WTC11 (cell line): ENCODE results near the gene SYNM. TPM values are rescaled to one million over a fixed set of nuclear protein-coding genes. Genes with fewer than 3 reads are reported as not detected.

Experiments used
- ATAC-seq: fragments of 200-7000 bp; cut with Tn5 transposase; 2 replicates; pipeline ENCODE4 v1.10.0; 2021; ENCODE audit warnings: mild to moderate bottlenecking, moderate library complexity
- CTCF ChIA-PET: fragments of 300-600 bp; sonication (Branson Sonifier 250); formaldehyde crosslinking; loops from one replicate; lab custom pipeline; 2021; ENCODE audit warnings: antibody characterized with exemption; lab: Charles Lee
- POLR2A ChIA-PET: fragments of 350-600 bp; sonication (Branson Sonifier 250); formaldehyde crosslinking; loops from one replicate; lab custom pipeline; 2021; ENCODE audit warnings: antibody characterized with exemption; lab: Charles Lee
- DNase-seq: peaks from one replicate; pipeline ENCODE4 v3.0.0; 2021; ENCODE audit warnings: low spot score
- H3K27ac Mint-ChIP-seq: 2 replicates; pipeline ENCODE4 v1.8.0; 2021; ENCODE audit warnings: mixed read lengths
- H3K27me3 Mint-ChIP-seq: 2 replicates; pipeline ENCODE4 v1.8.0; 2021; ENCODE audit warnings: low read depth, mild to moderate bottlenecking, moderate library complexity, mixed read lengths
- H3K36me3 Mint-ChIP-seq: 2 replicates; pipeline ENCODE4 v1.8.0; 2021; ENCODE audit warnings: mixed read lengths
- H3K4me1 Mint-ChIP-seq: 2 replicates; pipeline ENCODE4 v1.8.0; 2022; ENCODE audit warnings: mixed read lengths
- H3K4me3 Mint-ChIP-seq: 2 replicates; pipeline ENCODE4 v1.8.0; 2021; ENCODE audit warnings: mild to moderate bottlenecking, moderate library complexity, mixed read lengths
- H3K9me3 Mint-ChIP-seq: 2 replicates; pipeline ENCODE4 v1.8.0; 2021; ENCODE audit warnings: mixed read lengths
- AFF4 ChIP-seq: sonication (generic); formaldehyde crosslinking; IDR thresholded peaks from 2 replicates; pipeline ENCODE4 v1.8.1; 2023; ENCODE audit warnings: mild to moderate bottlenecking, missing genetic modification reagents, borderline replicate concordance
- ARID4B ChIP-seq: sonication (generic); formaldehyde crosslinking; IDR thresholded peaks from 2 replicates; pipeline ENCODE4 v1.8.0; 2023; ENCODE audit warnings: missing genetic modification reagents, mild to moderate bottlenecking, borderline replicate concordance
- CDX4 ChIP-seq: fragments of 250-450 bp; sonication (Bioruptor Pico); IDR thresholded peaks from 2 replicates; pipeline ENCODE4 v1.9.0; 2021; ENCODE audit warnings: moderate library complexity, mild to moderate bottlenecking, inconsistent platforms, borderline replicate concordance
- E2F1 ChIP-seq: sonication (generic); formaldehyde crosslinking; IDR thresholded peaks from 2 replicates; pipeline ENCODE4 v1.8.0; 2022; ENCODE audit warnings: mild to moderate bottlenecking, missing genetic modification reagents
- FOXK1 ChIP-seq: sonication (generic); formaldehyde crosslinking; IDR thresholded peaks from 2 replicates; pipeline ENCODE4 v1.8.0; 2022; ENCODE audit warnings: mild to moderate bottlenecking, moderate library complexity, missing genetic modification reagents
- HMGA2 ChIP-seq: fragments of 250-450 bp; sonication (Bioruptor Pico); IDR thresholded peaks from 2 replicates; pipeline ENCODE4 v1.4.0; 2021; ENCODE audit warnings: mild to moderate bottlenecking, moderate library complexity
- NR3C1 ChIP-seq: sonication (generic); formaldehyde crosslinking; conservative IDR thresholded peaks from 2 replicates; pipeline ENCODE4 v1.8.1; 2023; ENCODE audit warnings: low read depth, mild to moderate bottlenecking, missing genetic modification reagents
- PRDM15 ChIP-seq: sonication (generic); formaldehyde crosslinking; IDR thresholded peaks from 2 replicates; pipeline ENCODE4 v1.8.0; 2022; ENCODE audit warnings: missing genetic modification reagents
- PREB ChIP-seq: sonication (generic); formaldehyde crosslinking; IDR thresholded peaks from 2 replicates; pipeline ENCODE4 v1.8.1; 2022; ENCODE audit warnings: mild to moderate bottlenecking, missing genetic modification reagents, moderate library complexity, borderline replicate concordance
- SMAD4 ChIP-seq: sonication (generic); formaldehyde crosslinking; IDR thresholded peaks from 2 replicates; pipeline ENCODE4 v1.8.0; 2022; ENCODE audit warnings: mild to moderate bottlenecking, missing genetic modification reagents
- ZNF138 ChIP-seq: sonication (generic); formaldehyde crosslinking; conservative IDR thresholded peaks from 2 replicates; pipeline ENCODE4 v1.8.1; 2022; ENCODE audit warnings: mild to moderate bottlenecking, moderate library complexity, missing genetic modification reagents
- ZNF263 ChIP-seq: sonication (generic); formaldehyde crosslinking; IDR thresholded peaks from 2 replicates; pipeline ENCODE4 v1.8.1; 2022; ENCODE audit warnings: low read depth, mild to moderate bottlenecking, moderate library complexity, missing genetic modification reagents
- ZNF512 ChIP-seq: sonication (generic); formaldehyde crosslinking; IDR thresholded peaks from 2 replicates; pipeline ENCODE4 v1.8.1; 2022; ENCODE audit warnings: missing genetic modification reagents, borderline replicate concordance
- total RNA-seq: library from RNA; stranded (reverse); gene quantifications from 3 replicates; pipeline ENCODE4 v1.2.3, GENCODE V29; 2021

The SYNM gene
- total RNA-seq, 1 experiment from 2014 or later: 2.2 TPM

GRCh38 chr15:99120050-99120777 lies 15.3 kb downstream of the SYNM start (continued):
- TF ChIP-seq AFF4 (CRISPR knock-in tag) (no peak), SMAD4 (CRISPR knock-in tag) (no peak), ZNF138 (CRISPR knock-in tag) (no peak), HMGA2 (no peak), ZNF263 (CRISPR knock-in tag) (no peak), E2F1 (CRISPR knock-in tag) (no peak), ARID4B (CRISPR knock-in tag) (no peak), CDX4 (CRISPR knock-in tag) (no peak), PRDM15 (CRISPR knock-in tag) (no peak)

- ATAC-seq (peak; percentile 10; the same call in 1 of the 2 replicates), DNase-seq (no peak)
- Mint-ChIP-seq H3K4me3 (no peak overlapping the region), H3K4me1 (peaks cover 24% of the 10 kb centered on the region), H3K27me3 (no peaks in the 10 kb centered on the region; the same call in 1 of the 2 replicates), H3K36me3 (no peaks in the 10 kb centered on the region), H3K27ac (no peak overlapping the region), H3K9me3 (no peaks in the 10 kb centered on the region)
- ChIA-PET POLR2A (no interaction called here), CTCF (interaction anchor here (1.3 kb wide), 2 partner anchors 21 to 44 kb away, joined by 3 to 6 read pairs; no protein-coding TSS in a partner anchor)
- TF ChIP-seq PREB (CRISPR knock-in tag) (no peak), FOXK1 (CRISPR knock-in tag) (no peak), NR3C1 (no peak), SMAD4 (CRISPR knock-in tag) (no peak), ZNF512 (CRISPR knock-in tag) (no peak)
These were observed 16.3 kb downstream of the SYNM start for GRCh38 chr15:99121207-99121606.
